ENCODE data around the gene NOL9. TPM values are rescaled to one million over a fixed set of nuclear protein-coding genes. Genes with fewer than 3 reads are reported as not detected.

The NOL9 gene
- total and polyA plus RNA-seq, 9 of the 15 experiments (the other 6 are each of a cell fraction or from before 2014, with no cell fraction given): 5.6 to 76.5 (median 47.3) TPM

- TF ChIP-seq YY1 (IDR thresholded peaks at IDR 0.05; ENCODE audit: borderline replicate concordance in 1 of 3, control insufficient read depth in 1 of 3, extremely low read depth in 1 of 3, insufficient read depth in 3 of 3, insufficient read length in 1 of 3, insufficient replicate concordance in 2 of 3, low read depth in 1 of 3, low read length in 2 of 3): peak in 1 of 3 experiments; percentile 91
- TF ChIP-seq SMARCC2 (IDR thresholded peaks at IDR 0.05; ENCODE audit: low read depth): no peak; the same call in none of the 2 replicates
- TF ChIP-seq ARID4B (CRISPR knock-in tag; IDR thresholded peaks at IDR 0.05): no peak; the same call in 1 of the 2 replicates
- peak; percentile 61; the same call in 1 of the 2 replicates for TF ChIP-seq TFAP4 (CRISPR knock-in tag; IDR thresholded peaks at IDR 0.05; ENCODE audit: borderline replicate concordance)
- TF ChIP-seq CREB1 (IDR thresholded peaks at IDR 0.05): peak; percentile 67
- peak; percentile 70 for TF ChIP-seq CREB1 (CRISPR knock-in tag; IDR thresholded peaks at IDR 0.05)
- peak; percentile 44; the same call in 1 of the 2 replicates for TF ChIP-seq CREM (IDR thresholded peaks at IDR 0.05; ENCODE audit: low read depth)
- no peak for TF ChIP-seq HNRNPLL (IDR thresholded peaks at IDR 0.05; ENCODE audit: low read depth, low read length, poor library complexity, severe bottlenecking)
- 0 out of 2 replicates have a peak, but pooled peaks have one; percentile 48 for TF ChIP-seq PRMT5 (CRISPR knock-in tag; IDR thresholded peaks at IDR 0.05)
- TF ChIP-seq SMARCB1 (IDR thresholded peaks at IDR 0.05; ENCODE audit: insufficient read length, low read depth): no peak
- TF ChIP-seq BRF1 (IDR thresholded peaks at IDR 0.05; ENCODE audit: borderline replicate concordance, extremely low read depth, insufficient read length): no peak
- no peak for TF ChIP-seq POLR3G (IDR thresholded peaks at IDR 0.05; ENCODE audit: extremely low read depth, insufficient read length, insufficient replicate concordance)
- TF ChIP-seq MTA1 (IDR thresholded peaks at IDR 0.05; ENCODE audit: borderline replicate concordance): 0 out of 2 replicates have a peak, but pooled peaks have one; percentile 18
- no peak for TF ChIP-seq CUX1 (CRISPR knock-in tag; IDR thresholded peaks at IDR 0.05)
These were observed 49.1 kb upstream of the NOL9 start (continued) for GRCh38 chr1:6603238-6603914.
